Measurements from ENCODE around the gene CFAP73.

The CFAP73 gene

GRCh38 chr12:113183030-113183589 lies 33.6 kb downstream of the CFAP73 start:
- in situ Hi-C loops (cut with MboI; ENCODE audit: low pct_unique_long_range_greater_than_20kb, low sequenced_read_pairs): no loop called here

DNA sequence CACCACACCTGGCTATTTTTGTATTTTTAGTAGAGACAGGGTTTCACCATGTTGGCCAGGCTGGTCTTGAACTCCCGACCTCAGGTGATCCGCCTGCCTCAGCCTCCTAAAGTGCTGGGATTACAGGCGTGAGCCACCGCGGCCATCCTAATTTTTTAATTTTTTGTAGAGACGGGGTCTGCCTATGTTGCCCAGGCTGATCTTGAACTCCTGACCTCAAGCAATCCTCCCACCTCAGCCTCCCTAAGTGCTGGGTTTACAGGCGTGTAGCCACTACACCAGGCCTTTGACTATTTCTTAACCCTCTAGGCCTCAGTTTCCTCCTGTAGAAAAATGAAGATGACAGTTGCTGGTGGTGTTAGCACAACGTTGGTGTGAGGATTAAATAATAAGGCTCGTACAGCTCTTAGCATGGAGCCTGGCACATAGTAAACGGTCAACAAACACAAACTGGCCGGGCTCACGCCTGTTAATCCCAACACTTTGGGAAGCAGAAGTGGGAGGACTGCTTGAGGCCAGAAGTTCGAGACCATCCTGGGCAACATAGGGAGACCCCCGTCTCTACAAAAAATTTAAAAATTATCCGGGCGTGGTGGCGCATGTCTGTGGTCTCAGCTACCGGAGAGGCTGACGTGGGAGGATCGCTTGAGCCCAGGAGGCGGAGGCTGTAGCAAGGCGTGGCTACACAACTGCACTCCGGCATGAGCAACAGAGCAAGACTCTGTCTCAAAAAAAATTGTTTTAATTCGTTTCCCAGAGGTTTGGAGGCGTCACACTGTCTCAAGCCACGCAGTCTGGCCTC lies 34.8 kb downstream of the CFAP73 start:
- in situ Hi-C loops (cut with MboI; ENCODE audit: low pct_unique_long_range_greater_than_20kb, low sequenced_read_pairs): no loop called here
- no peak for DNase-seq

More at GRCh38 chr12:113183030-113183589, 33.6 kb downstream of the CFAP73 start:
- DNase-seq: no peak

- in situ Hi-C loops (cut with MboI; ENCODE audit: low pct_unique_long_range_greater_than_20kb, low sequenced_read_pairs): no loop called here
- DNase-seq: peak; percentile 93
Observed at GRCh38 chr12:113184900-113185179, 35.3 kb downstream of the CFAP73 start.

- in situ Hi-C loops (cut with MboI; ENCODE audit: low pct_unique_long_range_greater_than_20kb, low sequenced_read_pairs): no loop called here
- DNase-seq: peak; percentile 82
Observed at GRCh38 chr12:113185180-113186032, 35.9 kb downstream of the CFAP73 start, which contains the start of the genes DDX54 and RITA1. Gene DDX54, minus strand, starts transcription at chr12:113185478. Its CDS starts 27 bp downstream, at chr12:113185451. Gene RITA1, plus strand, starts transcription at chr12:113185721. Its CDS starts 1,026 bp downstream, at chr12:113186747.

DNA sequence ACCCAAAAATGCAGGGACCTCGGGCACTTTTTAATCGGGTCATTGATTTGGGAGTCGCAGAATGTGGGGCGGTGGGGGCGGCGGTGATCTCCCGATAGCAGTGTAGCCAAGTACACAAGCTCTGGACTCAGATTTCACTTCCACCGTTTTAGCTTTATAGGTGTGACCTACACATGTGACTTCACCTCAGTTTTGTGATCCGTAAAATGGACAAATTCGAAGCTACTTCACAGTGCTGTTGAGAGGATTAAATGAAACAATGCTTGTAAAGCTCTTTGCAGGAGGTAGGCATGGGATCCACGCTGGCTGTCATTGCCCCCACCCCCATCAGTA lies 36.5 kb downstream of the CFAP73 start:
- DNase-seq: no peak
- in situ Hi-C loops (cut with MboI; ENCODE audit: low pct_unique_long_range_greater_than_20kb, low sequenced_read_pairs): no loop called here

GRCh38 chr12:113186666-113187325 lies 37.3 kb downstream of the CFAP73 start:
- in situ Hi-C loops (cut with MboI; ENCODE audit: low pct_unique_long_range_greater_than_20kb, low sequenced_read_pairs): no loop called here
- DNase-seq: no peak

- no peak for DNase-seq
- in situ Hi-C loops (cut with MboI; ENCODE audit: low pct_unique_long_range_greater_than_20kb, low sequenced_read_pairs): no loop called here
Observed at GRCh38 chr12:113189361-113189760, 39.8 kb downstream of the CFAP73 start.

- in situ Hi-C loops (cut with MboI; ENCODE audit: low pct_unique_long_range_greater_than_20kb, low sequenced_read_pairs): no loop called here
- no peak for DNase-seq
Observed at GRCh38 chr12:113190761-113191160, 41.2 kb downstream of the CFAP73 start.

DNA sequence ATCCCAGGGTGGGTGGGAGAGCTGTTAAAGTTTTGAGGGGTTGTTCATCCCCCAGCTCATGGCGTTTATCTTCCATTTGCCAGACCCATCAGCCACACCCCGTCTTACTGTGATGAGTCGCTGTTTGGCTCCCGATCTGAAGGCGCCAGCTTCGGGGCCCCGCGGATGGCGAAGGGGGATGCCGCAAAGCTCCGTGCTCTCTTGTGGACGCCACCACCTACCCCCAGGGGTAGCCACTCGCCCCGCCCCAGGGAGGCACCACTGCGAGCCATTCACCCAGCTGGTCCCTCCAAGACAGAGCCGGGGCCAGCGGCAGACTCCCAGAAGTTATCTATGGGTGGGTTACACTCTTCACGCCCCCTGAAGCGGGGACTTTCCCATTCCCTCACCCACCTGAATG lies 41.7 kb downstream of the CFAP73 start:
- in situ Hi-C loops (cut with MboI; ENCODE audit: low pct_unique_long_range_greater_than_20kb, low sequenced_read_pairs): no loop called here
- no peak for DNase-seq

DNA sequence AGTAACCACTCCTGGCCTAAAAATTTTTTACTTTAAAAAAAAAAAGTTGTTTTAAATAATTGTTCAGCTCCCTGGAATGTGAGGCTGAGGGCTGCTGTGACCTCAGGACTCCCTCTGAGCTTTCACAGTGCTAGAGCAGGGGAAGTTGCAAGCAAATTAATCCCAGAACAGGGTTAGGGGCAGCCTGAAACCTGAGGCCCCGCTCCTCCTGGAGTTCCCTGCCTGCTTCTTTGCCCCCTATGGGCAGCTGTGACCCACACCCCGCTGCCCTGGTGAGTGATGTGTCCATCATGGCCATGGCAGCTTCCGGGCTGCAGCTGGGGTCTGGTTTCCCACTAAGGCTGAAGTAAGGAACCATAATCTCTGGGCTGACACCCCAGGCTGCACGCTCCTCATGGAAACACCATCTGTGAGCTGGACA lies 45.5 kb downstream of the CFAP73 start:
- in situ Hi-C loops (cut with MboI; ENCODE audit: low pct_unique_long_range_greater_than_20kb, low sequenced_read_pairs): no loop called here
- DNase-seq: no peak

DNA sequence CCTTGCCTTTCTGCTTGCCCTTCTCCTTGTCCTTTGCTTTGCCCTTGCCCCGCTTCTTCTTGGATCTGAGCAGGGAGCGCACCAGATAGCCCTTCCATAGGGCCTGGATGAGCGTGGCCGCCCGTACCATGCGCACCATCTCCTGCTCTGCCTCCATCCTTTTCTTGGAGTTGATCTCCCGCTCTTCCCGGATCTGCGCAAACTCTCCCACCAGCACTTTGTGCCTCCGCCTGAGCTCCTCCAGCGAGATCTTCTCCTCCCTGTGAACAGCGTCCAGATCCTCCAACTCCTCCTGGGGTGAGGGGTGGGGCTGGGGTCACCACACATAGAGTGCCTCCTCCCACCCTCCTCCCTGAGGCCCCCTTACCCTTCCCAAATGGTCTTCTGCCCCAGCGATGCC lies 46.1 kb downstream of the CFAP73 start:
- DNase-seq: no peak
- in situ Hi-C loops (cut with MboI; ENCODE audit: low pct_unique_long_range_greater_than_20kb, low sequenced_read_pairs): no loop called here

GRCh38 chr12:113196582-113196981 lies 47.1 kb downstream of the CFAP73 start:
- in situ Hi-C loops (cut with MboI; ENCODE audit: low pct_unique_long_range_greater_than_20kb, low sequenced_read_pairs): no loop called here
- no peak for DNase-seq

GRCh38 chr12:113196990-113197389 lies 47.5 kb downstream of the CFAP73 start:
- DNase-seq: peak; percentile 88
- in situ Hi-C loops (cut with MboI; ENCODE audit: low pct_unique_long_range_greater_than_20kb, low sequenced_read_pairs): no loop called here

GRCh38 chr12:113197518-113198077 lies 48.1 kb downstream of the CFAP73 start:
- in situ Hi-C loops (cut with MboI; ENCODE audit: low pct_unique_long_range_greater_than_20kb, low sequenced_read_pairs): no loop called here
- DNase-seq: no peak

DNA sequence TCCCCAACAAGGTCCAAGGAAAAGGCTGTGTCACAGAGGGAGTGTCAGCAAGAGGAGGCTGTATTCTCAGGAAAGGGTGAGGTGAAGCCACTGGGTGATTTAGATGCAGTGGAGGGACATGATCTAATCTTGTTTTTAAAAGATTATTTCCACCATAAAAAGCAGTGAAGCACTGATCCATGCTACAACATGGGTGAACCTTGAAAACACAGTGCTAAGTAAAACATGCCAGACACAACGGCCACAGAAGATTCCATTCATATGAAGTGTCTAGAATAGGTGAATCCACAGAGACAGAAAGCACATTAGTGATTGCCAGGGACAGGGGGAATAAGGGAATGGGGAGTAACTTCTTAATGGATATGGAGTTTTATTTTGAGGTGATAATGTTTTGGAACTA lies 48.8 kb downstream of the CFAP73 start:
- DNase-seq: no peak
- in situ Hi-C loops (cut with MboI; ENCODE audit: low pct_unique_long_range_greater_than_20kb, low sequenced_read_pairs): no loop called here

DNA sequence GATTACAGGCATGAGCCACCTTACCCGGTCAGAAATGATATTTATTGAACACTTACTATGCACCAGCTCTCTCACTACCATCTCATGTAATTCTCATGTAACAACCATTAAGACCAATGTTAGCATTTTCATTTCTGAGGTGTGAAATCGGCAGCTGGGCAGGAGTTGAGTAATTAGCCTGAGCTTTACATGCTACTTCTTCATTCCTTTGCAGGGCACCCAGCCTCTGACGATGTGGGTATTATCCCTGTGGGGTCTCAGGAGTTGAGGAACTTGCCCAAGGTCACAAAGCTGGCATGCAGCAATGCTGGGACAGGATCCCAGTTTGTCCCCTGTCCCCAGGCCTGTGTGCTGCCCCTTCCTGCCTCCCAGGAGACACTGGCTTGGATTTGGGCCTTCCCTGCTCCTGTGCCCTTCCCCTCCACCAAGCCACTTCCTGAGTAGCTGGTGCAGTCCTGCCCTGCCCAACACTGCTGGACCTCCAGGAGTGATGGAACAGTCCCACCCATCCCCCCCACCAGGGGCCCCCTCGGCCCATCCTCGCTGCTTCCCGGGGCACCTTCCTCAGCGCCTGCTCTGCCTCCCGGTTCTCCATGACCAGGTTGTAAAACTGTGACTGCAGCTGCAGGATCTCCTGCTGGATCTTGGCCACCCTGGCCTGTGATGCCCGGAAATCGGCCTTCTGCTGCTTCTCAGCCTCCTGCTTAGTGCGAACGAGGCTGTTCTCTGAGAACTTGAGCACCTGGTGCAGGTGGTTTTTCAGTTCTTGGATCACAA lies 50.7 kb downstream of the CFAP73 start:
- DNase-seq: no peak
- in situ Hi-C loops (cut with MboI; ENCODE audit: low pct_unique_long_range_greater_than_20kb, low sequenced_read_pairs): no loop called here

DNA sequence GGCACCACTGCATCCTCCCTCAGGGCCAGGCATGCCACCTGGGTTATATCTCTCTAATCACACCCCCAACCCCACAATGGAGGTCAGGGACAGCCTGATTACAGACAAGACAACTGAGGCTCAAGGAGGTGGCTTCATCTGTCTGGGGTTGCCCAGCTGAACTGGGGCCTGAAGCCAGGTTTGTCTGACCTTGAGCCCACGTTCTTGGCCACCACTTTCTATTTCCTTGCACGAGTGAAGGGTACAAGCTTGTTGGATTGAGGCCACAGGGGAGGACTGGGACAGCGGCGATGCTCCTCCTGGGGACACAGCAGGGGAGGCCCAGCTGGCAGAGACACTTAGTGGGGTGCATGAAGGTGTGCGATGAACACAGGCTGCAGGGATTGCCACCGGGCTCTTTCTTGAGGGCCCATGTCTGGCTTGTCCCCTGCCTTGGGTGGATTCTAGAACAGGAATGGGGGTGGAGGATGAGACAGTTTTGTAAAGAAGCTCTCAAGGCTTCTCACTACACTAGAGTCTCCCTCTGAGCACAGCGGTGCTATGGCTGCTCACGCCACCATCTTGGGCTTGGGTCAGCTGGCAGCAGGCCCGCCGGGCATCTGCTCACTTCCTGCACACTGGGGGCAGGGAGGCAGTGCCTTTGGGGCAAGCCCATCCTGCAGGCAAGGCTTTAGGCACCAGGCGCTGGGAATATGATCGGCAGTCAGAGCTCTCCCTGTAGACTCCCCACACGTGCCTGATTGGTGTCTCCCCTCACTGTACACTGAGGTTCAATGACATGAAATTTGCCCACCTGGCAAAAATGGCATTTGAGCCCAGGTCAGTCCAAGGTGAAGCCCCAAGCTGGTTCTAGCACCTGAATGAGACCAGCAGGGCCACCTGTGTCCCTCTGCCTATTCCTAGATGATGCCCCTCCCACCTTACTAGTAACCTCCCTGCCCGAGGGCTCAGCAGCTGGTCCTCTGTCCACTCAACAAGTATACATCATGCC lies 52.0 kb downstream of the CFAP73 start:
- DNase-seq: no peak
- in situ Hi-C loops (cut with MboI; ENCODE audit: low pct_unique_long_range_greater_than_20kb, low sequenced_read_pairs): no loop called here

All from KBM-7 (cell line).